ENCODE data around the gene LDLRAP1.

DNA sequence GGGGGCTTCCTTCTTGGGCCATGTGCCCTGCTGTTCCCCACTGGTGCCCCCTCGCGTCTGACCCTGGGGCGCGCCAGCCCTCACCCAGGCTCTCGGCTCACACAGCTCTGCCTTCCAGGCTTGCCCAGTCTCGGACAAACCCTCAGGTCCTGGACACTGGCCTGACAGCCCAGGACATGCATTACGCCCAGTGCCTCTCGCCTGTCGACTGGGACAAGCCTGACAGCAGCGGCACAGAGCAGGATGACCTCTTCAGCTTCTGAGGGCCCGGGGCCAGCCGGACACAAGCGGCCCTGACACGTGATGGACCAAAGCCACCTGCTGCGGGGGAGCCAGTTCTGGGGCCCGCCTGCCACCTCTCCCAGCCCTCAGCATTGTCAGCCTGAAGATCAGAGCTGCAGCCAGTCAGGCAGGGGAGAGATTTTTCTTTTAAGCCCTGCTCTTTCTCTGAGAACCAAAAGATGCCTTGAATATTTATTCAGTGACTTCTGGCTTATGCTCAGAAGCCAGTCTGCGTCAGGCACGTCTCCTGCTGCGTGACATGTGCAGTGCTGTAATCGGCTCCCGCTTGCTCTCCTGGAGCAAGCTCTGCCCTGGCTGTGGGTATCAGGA, 23.4 kb downstream of the LDLRAP1 start:
- TF ChIP-seq EZH2phosphoT487 (IDR thresholded peaks at IDR 0.05) = no peak
- TF ChIP-seq, protein P1, sequence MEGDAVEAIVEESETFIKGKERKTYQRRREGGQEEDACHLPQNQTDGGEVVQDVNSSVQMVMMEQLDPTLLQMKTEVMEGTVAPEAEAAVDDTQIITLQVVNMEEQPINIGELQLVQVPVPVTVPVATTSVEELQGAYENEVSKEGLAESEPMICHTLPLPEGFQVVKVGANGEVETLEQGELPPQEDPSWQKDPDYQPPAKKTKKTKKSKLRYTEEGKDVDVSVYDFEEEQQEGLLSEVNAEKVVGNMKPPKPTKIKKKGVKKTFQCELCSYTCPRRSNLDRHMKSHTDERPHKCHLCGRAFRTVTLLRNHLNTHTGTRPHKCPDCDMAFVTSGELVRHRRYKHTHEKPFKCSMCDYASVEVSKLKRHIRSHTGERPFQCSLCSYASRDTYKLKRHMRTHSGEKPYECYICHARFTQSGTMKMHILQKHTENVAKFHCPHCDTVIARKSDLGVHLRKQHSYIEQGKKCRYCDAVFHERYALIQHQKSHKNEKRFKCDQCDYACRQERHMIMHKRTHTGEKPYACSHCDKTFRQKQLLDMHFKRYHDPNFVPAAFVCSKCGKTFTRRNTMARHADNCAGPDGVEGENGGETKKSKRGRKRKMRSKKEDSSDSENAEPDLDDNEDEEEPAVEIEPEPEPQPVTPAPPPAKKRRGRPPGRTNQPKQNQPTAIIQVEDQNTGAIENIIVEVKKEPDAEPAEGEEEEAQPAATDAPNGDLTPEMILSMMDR (IDR thresholded peaks at IDR 0.05) = peak; percentile 11
